Trophoblast cell (in vitro differentiated cells and primary cell): Measurements from ENCODE around the gene OLAH.

Source experiments
- DNase-seq, 2 donors: peaks; one replicate each; pipeline ENCODE4 v3.0.0-alpha.2; 2016
- H2AFZ ChIP-seq: 2 replicates; pipeline ENCODE4 v1.6.1; 2013; ENCODE audit warnings: low read length, moderate library complexity, mild to moderate bottlenecking; ENCODE audit not compliant: insufficient read depth, poor library complexity
- H2AK5ac ChIP-seq: 2 replicates; pipeline ENCODE4 v1.6.1; 2013; ENCODE audit warnings: mild to moderate bottlenecking, low read length
- H2BK120ac ChIP-seq: 2 replicates; pipeline ENCODE4 v1.6.1; 2013; ENCODE audit warnings: low read length, mild to moderate bottlenecking, moderate library complexity; ENCODE audit not compliant: insufficient read depth, poor library complexity
- H2BK12ac ChIP-seq: 2 replicates; pipeline ENCODE4 v1.6.1; 2013; ENCODE audit warnings: mild to moderate bottlenecking, low read length, moderate library complexity
- H2BK5ac ChIP-seq: 2 replicates; pipeline ENCODE4 v1.6.1; 2013; ENCODE audit warnings: low read length, low read depth, moderate library complexity, mild to moderate bottlenecking; ENCODE audit not compliant: poor library complexity
- H3K14ac ChIP-seq: 2 replicates; pipeline ENCODE4 v1.6.1; 2013; ENCODE audit warnings: mild to moderate bottlenecking, low read length
- H3K18ac ChIP-seq: 2 replicates; pipeline ENCODE4 v1.6.1; 2013; ENCODE audit warnings: mild to moderate bottlenecking, low read length
- H3K23ac ChIP-seq: 2 replicates; pipeline ENCODE4 v1.6.1; 2013; ENCODE audit warnings: low read length
- H3K27ac ChIP-seq: 2 replicates; pipeline ENCODE4 v1.5.1; 2013; ENCODE audit warnings: low read depth, mild to moderate bottlenecking, inconsistent platforms, low read length, moderate library complexity
- H3K27me3 ChIP-seq: 2 replicates; pipeline ENCODE4 v1.6.1; 2013; ENCODE audit warnings: inconsistent platforms, mild to moderate bottlenecking, low read length, moderate library complexity; ENCODE audit not compliant: insufficient read depth
- H3K36me3 ChIP-seq, 2 experiments: 1 replicate in 1 of 2; 2 replicates in 1 of 2; pipeline ENCODE4 v1.6.1; 2013; ENCODE audit warnings: low read length in 2 of 2, mild to moderate bottlenecking in 2 of 2, moderate library complexity in 1 of 2; ENCODE audit not compliant: insufficient read depth in 2 of 2, control insufficient read depth in 1 of 2
- H3K4ac ChIP-seq: 2 replicates; pipeline ENCODE4 v1.6.1; 2013; ENCODE audit warnings: low read depth, mild to moderate bottlenecking, low read length, moderate library complexity
- H3K4me1 ChIP-seq, 2 experiments: 1 replicate in 1 of 2; 2 replicates in 1 of 2; pipeline ENCODE4 v1.6.1; 2013; ENCODE audit warnings: low read length in 2 of 2, mild to moderate bottlenecking in 2 of 2, moderate library complexity in 1 of 2; ENCODE audit not compliant: insufficient read depth in 2 of 2, control insufficient read depth in 1 of 2
- H3K4me2 ChIP-seq: 2 replicates; pipeline ENCODE4 v1.6.1; 2013; ENCODE audit warnings: inconsistent platforms, mild to moderate bottlenecking, low read length, moderate library complexity
- H3K4me3 ChIP-seq: 2 replicates; pipeline ENCODE4 v1.5.1; 2013; ENCODE audit warnings: mild to moderate bottlenecking, low read depth, low read length, inconsistent platforms
- H3K79me1 ChIP-seq: one replicate; pipeline ENCODE4 v1.6.1; 2013; ENCODE audit warnings: low read length
- H3K79me2 ChIP-seq: 2 replicates; pipeline ENCODE4 v1.6.1; 2013; ENCODE audit warnings: low read length, mild to moderate bottlenecking; ENCODE audit not compliant: control insufficient read depth, insufficient read depth, poor library complexity
- H3K9ac ChIP-seq: 2 replicates; pipeline ENCODE4 v1.6.1; 2013; ENCODE audit warnings: mild to moderate bottlenecking, low read length
- H3K9me3 ChIP-seq: 2 replicates; pipeline ENCODE4 v1.6.1; 2013; ENCODE audit warnings: low read depth, mild to moderate bottlenecking, control low read depth, inconsistent platforms, low read length; ENCODE audit not compliant: insufficient read depth
- H4K12ac ChIP-seq: 2 replicates; pipeline ENCODE4 v1.6.1; 2013; ENCODE audit warnings: low read depth, mild to moderate bottlenecking, low read length, moderate library complexity
- H4K8ac ChIP-seq: 2 replicates; pipeline ENCODE4 v1.6.1; 2013; ENCODE audit warnings: low read depth, mild to moderate bottlenecking, low read length, moderate library complexity
- H4K91ac ChIP-seq: one replicate; pipeline ENCODE4 v1.6.1; 2013; ENCODE audit warnings: low read depth, mild to moderate bottlenecking, low read length, moderate library complexity
- WGBS: extraction: QIAGEN DNeasy Blood & Tissue Kit; methylation state at CpG from one replicate; pipeline ENCODE4 v1.1.7; 2013; ENCODE audit warnings: missing lambda C conversion rate; ENCODE audit not compliant: insufficient read length, insufficient coverage; ENCODE audit errors: extremely low coverage; 5-methylcytosine and 5-hydroxymethylcytosine counted together

OLAH gene

GRCh38 chr10:15045380-15045779, 1.6 kb downstream of the OLAH start:
- Histone ChIP-seq H2AK5ac (no peak overlapping the region), H2BK5ac (no peak overlapping the region), H4K8ac (no peak overlapping the region), H4K12ac (no peak overlapping the region), H3K4ac (no peak overlapping the region), H3K4me2 (no peak overlapping the region), H3K14ac (no peak overlapping the region), H2BK120ac (no peak overlapping the region), H3K27me3 (no peaks in the 10 kb centered on the region), H3K9me3 (no peaks in the 10 kb centered on the region), H2BK12ac (no peak overlapping the region), H3K27ac (no peak overlapping the region), H3K23ac (no peak overlapping the region), H3K79me2 (no peaks in the 10 kb centered on the region), H3K18ac (no peak overlapping the region), H2AFZ (no peak overlapping the region), H3K4me1 (peaks cover 3 to 6% of the 10 kb centered on the region in 2 experiments), H3K4me3 (no peak overlapping the region), H3K36me3 (no peaks in the 10 kb centered on the region), H3K9ac (no peak overlapping the region), H3K79me1 (no peaks in the 10 kb centered on the region), H4K91ac (no peak overlapping the region)
- DNase-seq: peak in 1 of 2 donors; percentile 11
- WGBS: no CpG with 5 or more reads among the region's 1 CpG

GRCh38 chr10:15046626-15047025, 2.9 kb downstream of the OLAH start:
- Histone ChIP-seq H4K12ac (no peak overlapping the region), H4K91ac (no peak overlapping the region), H3K18ac (no peak overlapping the region), H2AFZ (no peak overlapping the region), H3K14ac (no peak overlapping the region), H2AK5ac (no peak overlapping the region), H3K9ac (no peak overlapping the region), H3K27ac (no peak overlapping the region), H3K4ac (no peak overlapping the region), H3K4me3 (no peak overlapping the region), H3K36me3 (no peaks in the 10 kb centered on the region), H3K79me1 (no peaks in the 10 kb centered on the region), H3K79me2 (no peaks in the 10 kb centered on the region), H3K27me3 (no peaks in the 10 kb centered on the region), H2BK5ac (no peak overlapping the region), H3K4me1 (peaks cover 3 to 6% of the 10 kb centered on the region in 2 experiments), H3K23ac (no peak overlapping the region), H4K8ac (no peak overlapping the region), H3K9me3 (no peaks in the 10 kb centered on the region), H3K4me2 (no peak overlapping the region), H2BK12ac (no peak overlapping the region), H2BK120ac (no peak overlapping the region)
- WGBS: no CpG with 5 or more reads among the region's 5 CpGs
- peak; percentile 29 to 72 for DNase-seq

DNA sequence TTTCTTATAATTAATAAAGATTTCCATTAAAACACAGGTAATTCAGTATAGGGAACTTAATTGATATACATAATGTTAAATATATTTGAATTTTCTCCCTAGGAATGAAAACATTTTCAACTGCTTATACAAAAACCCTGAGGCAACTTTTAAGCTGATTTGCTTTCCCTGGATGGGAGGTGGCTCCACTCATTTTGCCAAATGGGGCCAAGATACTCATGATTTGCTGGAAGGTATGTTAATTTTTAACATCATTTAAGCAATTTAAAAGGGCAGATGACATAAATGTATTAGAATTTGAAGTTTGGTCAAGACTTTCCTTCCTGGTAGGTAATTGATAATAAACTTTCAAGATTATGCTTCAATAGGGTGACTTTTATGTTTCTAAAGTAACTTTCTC, 5.8 kb downstream of the OLAH start:
- no peaks in the 10 kb centered on the region for H3K9me3 ChIP-seq
- H3K4ac ChIP-seq: no peak overlapping the region
- no peak overlapping the region for H2AK5ac ChIP-seq
- H3K4me1 ChIP-seq: peaks cover 3 to 6% of the 10 kb centered on the region in 2 experiments
- H3K18ac ChIP-seq: no peak overlapping the region
- H3K14ac ChIP-seq: no peak overlapping the region
- no peaks in the 10 kb centered on the region for H3K79me1 ChIP-seq
- no peak overlapping the region for H4K91ac ChIP-seq
- H3K9ac ChIP-seq: no peak overlapping the region
- no peaks in the 10 kb centered on the region for H3K36me3 ChIP-seq
- H3K27me3 ChIP-seq: no peaks in the 10 kb centered on the region
- H4K12ac ChIP-seq: no peak overlapping the region
- no peak overlapping the region for H2BK120ac ChIP-seq
- no peak overlapping the region for H3K23ac ChIP-seq
- no peak for DNase-seq
- H3K4me3 ChIP-seq: no peak overlapping the region
- H3K79me2 ChIP-seq: no peaks in the 10 kb centered on the region
- no peak overlapping the region for H2AFZ ChIP-seq
- H4K8ac ChIP-seq: no peak overlapping the region
- H2BK12ac ChIP-seq: no peak overlapping the region
- H2BK5ac ChIP-seq: no peak overlapping the region
- no peak overlapping the region for H3K27ac ChIP-seq
- no peak overlapping the region for H3K4me2 ChIP-seq

- Histone ChIP-seq H2BK120ac (no peak overlapping the region), H4K91ac (no peak overlapping the region), H3K4me1 (peaks cover 1 to 3% of the 10 kb centered on the region in 2 experiments), H3K4me3 (no peak overlapping the region), H3K79me1 (no peaks in the 10 kb centered on the region), H4K12ac (no peak overlapping the region), H3K4ac (no peak overlapping the region), H3K23ac (no peak overlapping the region), H3K27me3 (no peaks in the 10 kb centered on the region), H3K36me3 (no peaks in the 10 kb centered on the region), H4K8ac (no peak overlapping the region), H3K9me3 (no peaks in the 10 kb centered on the region), H3K18ac (no peak overlapping the region), H3K9ac (no peak overlapping the region), H3K27ac (no peak overlapping the region), H3K4me2 (no peak overlapping the region), H3K14ac (no peak overlapping the region), H3K79me2 (no peaks in the 10 kb centered on the region), H2AK5ac (no peak overlapping the region), H2BK5ac (no peak overlapping the region), H2AFZ (no peak overlapping the region), H2BK12ac (no peak overlapping the region)
- WGBS: no CpG with 5 or more reads among the region's 7 CpGs
- DNase-seq: no peak
Observed at GRCh38 chr10:15052121-15052520, 8.4 kb downstream of the OLAH start.
